K562 (cell line): ENCODE results near the gene USH2A. TPM values are rescaled to one million over a fixed set of nuclear protein-coding genes. Genes with fewer than 3 reads are reported as not detected.

Experiments used
- ATAC-seq: fragments of 200-7000 bp; cut with Tn5 transposase; 3 replicates; pipeline ENCODE4 v1.9.1; 2020; ENCODE audit warnings: moderate library complexity
- BruUV-seq: library from RNA; stranded (reverse); fragments of 400-500 nt; replicated peaks from 2 replicates; lab custom pipeline; 2021; lab: Mats Ljungman, UMichigan
- CTCF ChIA-PET: fragments of 300-600 bp; formaldehyde crosslinking; extraction: SDS; loops from one replicate; lab custom pipeline; 2021; ENCODE audit warnings: low intra/inter-chr PET ratio; lab: Yijun Ruan, JAX
- POLR2A ChIA-PET: fragments of 300-600, 350-650 bp; sonication (Branson Sonifier 250); formaldehyde crosslinking; extraction: SDS; loops from one replicate; lab custom pipeline; 2021; ENCODE audit warnings: antibody characterized with exemption, inconsistent platforms; lab: Yijun Ruan, JAX
- DNase-seq, 4 experiments: peaks; one replicate each; pipeline versions ENCODE4 v3.0.0 to v3.0.0-alpha.2; 2011 to 2018; ENCODE audit warnings: low spot score in 3 of 4, mixed read lengths in 3 of 4; ENCODE audit errors: extremely low read depth in 1 of 4
- FAIRE-seq: peaks from 2 replicates; lab custom pipeline; 2011; peaks lifted over from hg19 to GRCh38; lab: Jason Lieb, UNC
- H2AFZ ChIP-seq: 2 replicates; pipeline ENCODE4 v1.6.0; 2011; ENCODE audit warnings: low read depth, low read length, control low read depth, inconsistent platforms
- H3K27ac ChIP-seq: fragments of 200-600 bp; 3 replicates; pipeline ENCODE4 v1.8.0; 2011; ENCODE audit warnings: low read depth, mild to moderate bottlenecking, control low read depth, inconsistent platforms, low read length, moderate library complexity, mixed read lengths; ENCODE audit errors: extremely low read depth
- H3K27me3 ChIP-seq, 2 experiments: fragments of 300-600 bp in 1 of 2; 2 replicates in 1 of 2; 3 replicates in 1 of 2; pipeline versions ENCODE4 v1.6.0 to v1.8.0; 2011; ENCODE audit warnings: inconsistent platforms in 2 of 2, low read length in 2 of 2, mild to moderate bottlenecking in 1 of 2, mixed read lengths in 1 of 2, moderate library complexity in 1 of 2; ENCODE audit not compliant: control insufficient read depth in 2 of 2, insufficient read depth in 2 of 2
- H3K36me3 ChIP-seq: fragments of 300-600 bp; 3 replicates; pipeline ENCODE4 v1.8.0; 2011; ENCODE audit warnings: mild to moderate bottlenecking, low read length, inconsistent platforms; ENCODE audit not compliant: control insufficient read depth, insufficient read depth
- H3K4me1 ChIP-seq, 2 experiments: fragments of 200-600 bp in 1 of 2; replicated peaks in 1 of 2; 2 replicates in 1 of 2; 3 replicates in 1 of 2; pipeline versions ENCODE4 v1.5.1 to v1.8.0; 2011; ENCODE audit warnings: inconsistent platforms in 2 of 2, low read length in 2 of 2, mild to moderate bottlenecking in 1 of 2, mixed read lengths in 1 of 2, moderate library complexity in 1 of 2; ENCODE audit not compliant: control insufficient read depth in 2 of 2, insufficient read depth in 2 of 2
- H3K4me2 ChIP-seq: 2 replicates; pipeline ENCODE4 v1.6.1; 2011; ENCODE audit warnings: low read length, control low read depth, inconsistent platforms, mixed read lengths; ENCODE audit not compliant: insufficient read depth
- H3K4me3 ChIP-seq: fragments of 200-600 bp; sonication (generic), shearing (Covaris generic); 2 replicates; pipeline ENCODE4 v1.5.1; 2016; ENCODE audit warnings: control low read depth, inconsistent platforms
- H3K79me2 ChIP-seq: fragments of 200-600 bp; 3 replicates; pipeline ENCODE4 v1.8.0; 2011; ENCODE audit warnings: low read length, inconsistent platforms; ENCODE audit not compliant: control insufficient read depth, insufficient read depth
- H3K9ac ChIP-seq, 2 experiments: 2 replicates each; pipeline versions ENCODE4 v1.6.0 to v1.6.1; 2011; ENCODE audit warnings: low read depth in 2 of 2, low read length in 2 of 2, control low read depth in 1 of 2, inconsistent platforms in 1 of 2, mild to moderate bottlenecking in 1 of 2, mixed read lengths in 1 of 2; ENCODE audit not compliant: insufficient read depth in 1 of 2
- H3K9me1 ChIP-seq: one replicate; pipeline ENCODE4 v1.6.0; 2011; ENCODE audit warnings: inconsistent platforms, mild to moderate bottlenecking, low read length, moderate library complexity; ENCODE audit not compliant: control insufficient read depth, insufficient read depth
- H3K9me3 ChIP-seq: replicated peaks from 2 replicates; pipeline ENCODE4 v1.5.1; 2011; ENCODE audit warnings: low read depth, low read length, inconsistent platforms; ENCODE audit not compliant: control insufficient read depth, insufficient read depth
- H4K20me1 ChIP-seq: replicated peaks from 2 replicates; pipeline ENCODE4 v1.6.1; 2011; ENCODE audit warnings: low read length, inconsistent platforms, mixed read lengths; ENCODE audit not compliant: control insufficient read depth, insufficient read depth
- IRF2 ChIP-seq: sonication (generic); formaldehyde crosslinking; IDR thresholded peaks from 2 replicates; pipeline ENCODE4 v1.8.1; 2022; ENCODE audit warnings: mild to moderate bottlenecking, missing genetic modification reagents
- LCOR ChIP-seq: sonication (generic); formaldehyde crosslinking; IDR thresholded peaks from 2 replicates; pipeline ENCODE4 v1.8.0; 2022; ENCODE audit warnings: mild to moderate bottlenecking, missing genetic modification reagents
- NFIX ChIP-seq: fragments of 250-450 bp; sonication (Bioruptor Pico); IDR thresholded peaks from 2 replicates; pipeline ENCODE4 v1.4.0; 2020; ENCODE audit warnings: low read depth, mild to moderate bottlenecking, moderate library complexity
- PHB2 ChIP-seq: fragments of 450-650 bp; IDR thresholded peaks from 2 replicates; pipeline ENCODE4 v1.6.1; 2017; ENCODE audit warnings: low read depth
- ZNF224 ChIP-seq: sonication (generic); formaldehyde crosslinking; IDR thresholded peaks from 2 replicates; pipeline ENCODE4 v1.8.0; 2022; ENCODE audit warnings: mild to moderate bottlenecking, missing genetic modification reagents
- ZNF239 ChIP-seq: fragments of 250-450 bp; sonication (Bioruptor Pico); IDR thresholded peaks from 2 replicates; pipeline ENCODE4 v1.4.0; 2020; ENCODE audit warnings: mild to moderate bottlenecking
- WGBS: fragments of 100-300 bp; shearing (Covaris generic); methylation state at CpG from one replicate; pipeline ENCODE4 v1.1.6; 2016; ENCODE audit warnings: low coverage, mixed read lengths; ENCODE audit not compliant: insufficient coverage; ENCODE audit errors: missing lambda C conversion rate; 5-methylcytosine and 5-hydroxymethylcytosine counted together
- in situ Hi-C: fragments of 300-500 bp; cut with MboI; formaldehyde crosslinking; loops from 4 replicates; pipeline ENCODE4 v1.15.0; 2018; ENCODE audit warnings: inconsistent platforms, mixed read lengths
- intact Hi-C: fragments of 100-400 bp; cut with micrococcal nuclease; formaldehyde crosslinking; loops from 2 replicates; pipeline ENCODE4 v1.14.2; 2022
- polyA plus RNA-seq, 8 experiments: library from polyadenylated mRNA; depleted of rRNA in 4 of 8; stranded (reverse) in 5 of 8; unstranded in 3 of 8; fragments of >200 nt; fragmentation: Nextera tagmentation in 2 of 8; fragmentation: Illumina TruSeq in 1 of 8; extraction: Ambion mirVana in 2 of 8; extraction: Trizol in 1 of 8; gene quantifications; 2 replicates each; pipeline versions ENCODE4 v1.2.1 to v1.2.3, GENCODE V29; 2011 to 2014; ENCODE audit warnings: inconsistent platforms in 1 of 8, missing spikeins in 1 of 8
- total RNA-seq, 7 experiments: library from RNA; depleted of rRNA in 6 of 7; stranded (reverse); fragments of >200 nt in 6 of 7; fragmentation: Illumina TruSeq in 2 of 7; extraction: Trizol in 2 of 7; gene quantifications; 2 replicates each; pipeline versions ENCODE4 v1.2.1 to v1.2.3, GENCODE V29; 2011 to 2021; ENCODE audit warnings: low replicate concordance in 1 of 7
- TF ChIP-seq, protein P1 (sequence below): fragments of 200-600 bp; sonication (generic); IDR thresholded peaks from one replicate; pipeline ENCODE4 v1.6.1; 2012; ENCODE audit warnings: mild to moderate bottlenecking, low read depth, low read length, inconsistent platforms
- TF ChIP-seq, protein P2 (sequence below): fragments of 450-650 bp; IDR thresholded peaks from 2 replicates; pipeline ENCODE4 v1.6.1; 2016; ENCODE audit warnings: missing biosample characterization, missing genetic modification characterization

USH2A gene
- total and polyA plus RNA-seq, 9 of the 15 experiments (the other 6 are each of a cell fraction or from before 2014, with no cell fraction given): under 0.01 TPM; not detected in 7

DNA sequence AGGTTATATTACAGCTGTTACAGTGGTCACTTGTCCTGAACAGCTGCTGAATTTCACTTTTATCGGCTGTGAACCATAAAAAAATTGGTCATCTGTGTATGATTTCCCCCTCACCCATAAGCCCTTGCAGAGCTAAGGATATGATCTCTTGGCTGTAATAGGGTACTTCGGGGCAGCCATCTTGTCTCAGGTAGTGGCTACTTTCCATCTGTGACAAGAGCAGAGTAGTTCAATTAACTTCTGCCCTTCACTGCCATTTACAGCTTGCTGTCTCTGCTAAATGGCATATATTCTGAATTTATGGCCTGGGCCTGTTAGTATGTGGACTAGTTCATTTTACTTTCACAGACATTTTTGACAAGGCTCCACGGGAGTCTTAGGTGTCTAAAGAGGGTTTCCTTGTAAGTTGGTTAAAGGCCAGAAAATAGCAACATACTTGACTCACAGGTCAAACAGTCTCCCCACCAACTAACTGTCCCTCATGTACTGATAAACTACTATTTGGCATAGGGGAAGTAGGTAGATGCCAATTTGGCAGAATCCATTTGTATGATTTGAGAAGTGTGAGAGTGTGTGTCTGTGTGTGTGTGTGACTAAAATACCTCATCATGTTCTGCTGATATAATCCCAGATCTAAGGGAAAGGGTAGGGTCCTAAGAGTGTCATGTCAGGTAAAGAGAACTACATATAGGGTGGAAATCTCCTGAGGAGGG, 704.5 kb downstream of the USH2A start:
- FAIRE-seq: no peak
- no peaks in the 10 kb centered on the region for H4K20me1 ChIP-seq
- H3K4me2 ChIP-seq: no peak overlapping the region
- no peak for ATAC-seq
- DNase-seq: no peak
- TF ChIP-seq IRF2 (CRISPR knock-in tag): no peak
- no peak for TF ChIP-seq ZNF224 (CRISPR knock-in tag)
- no peak for TF ChIP-seq PHB2
- no peak for TF ChIP-seq ZNF239 (CRISPR knock-in tag)
- no peak for TF ChIP-seq LCOR (CRISPR knock-in tag)
- no peak for TF ChIP-seq NFIX (CRISPR knock-in tag)
- TF ChIP-seq, protein P1, sequence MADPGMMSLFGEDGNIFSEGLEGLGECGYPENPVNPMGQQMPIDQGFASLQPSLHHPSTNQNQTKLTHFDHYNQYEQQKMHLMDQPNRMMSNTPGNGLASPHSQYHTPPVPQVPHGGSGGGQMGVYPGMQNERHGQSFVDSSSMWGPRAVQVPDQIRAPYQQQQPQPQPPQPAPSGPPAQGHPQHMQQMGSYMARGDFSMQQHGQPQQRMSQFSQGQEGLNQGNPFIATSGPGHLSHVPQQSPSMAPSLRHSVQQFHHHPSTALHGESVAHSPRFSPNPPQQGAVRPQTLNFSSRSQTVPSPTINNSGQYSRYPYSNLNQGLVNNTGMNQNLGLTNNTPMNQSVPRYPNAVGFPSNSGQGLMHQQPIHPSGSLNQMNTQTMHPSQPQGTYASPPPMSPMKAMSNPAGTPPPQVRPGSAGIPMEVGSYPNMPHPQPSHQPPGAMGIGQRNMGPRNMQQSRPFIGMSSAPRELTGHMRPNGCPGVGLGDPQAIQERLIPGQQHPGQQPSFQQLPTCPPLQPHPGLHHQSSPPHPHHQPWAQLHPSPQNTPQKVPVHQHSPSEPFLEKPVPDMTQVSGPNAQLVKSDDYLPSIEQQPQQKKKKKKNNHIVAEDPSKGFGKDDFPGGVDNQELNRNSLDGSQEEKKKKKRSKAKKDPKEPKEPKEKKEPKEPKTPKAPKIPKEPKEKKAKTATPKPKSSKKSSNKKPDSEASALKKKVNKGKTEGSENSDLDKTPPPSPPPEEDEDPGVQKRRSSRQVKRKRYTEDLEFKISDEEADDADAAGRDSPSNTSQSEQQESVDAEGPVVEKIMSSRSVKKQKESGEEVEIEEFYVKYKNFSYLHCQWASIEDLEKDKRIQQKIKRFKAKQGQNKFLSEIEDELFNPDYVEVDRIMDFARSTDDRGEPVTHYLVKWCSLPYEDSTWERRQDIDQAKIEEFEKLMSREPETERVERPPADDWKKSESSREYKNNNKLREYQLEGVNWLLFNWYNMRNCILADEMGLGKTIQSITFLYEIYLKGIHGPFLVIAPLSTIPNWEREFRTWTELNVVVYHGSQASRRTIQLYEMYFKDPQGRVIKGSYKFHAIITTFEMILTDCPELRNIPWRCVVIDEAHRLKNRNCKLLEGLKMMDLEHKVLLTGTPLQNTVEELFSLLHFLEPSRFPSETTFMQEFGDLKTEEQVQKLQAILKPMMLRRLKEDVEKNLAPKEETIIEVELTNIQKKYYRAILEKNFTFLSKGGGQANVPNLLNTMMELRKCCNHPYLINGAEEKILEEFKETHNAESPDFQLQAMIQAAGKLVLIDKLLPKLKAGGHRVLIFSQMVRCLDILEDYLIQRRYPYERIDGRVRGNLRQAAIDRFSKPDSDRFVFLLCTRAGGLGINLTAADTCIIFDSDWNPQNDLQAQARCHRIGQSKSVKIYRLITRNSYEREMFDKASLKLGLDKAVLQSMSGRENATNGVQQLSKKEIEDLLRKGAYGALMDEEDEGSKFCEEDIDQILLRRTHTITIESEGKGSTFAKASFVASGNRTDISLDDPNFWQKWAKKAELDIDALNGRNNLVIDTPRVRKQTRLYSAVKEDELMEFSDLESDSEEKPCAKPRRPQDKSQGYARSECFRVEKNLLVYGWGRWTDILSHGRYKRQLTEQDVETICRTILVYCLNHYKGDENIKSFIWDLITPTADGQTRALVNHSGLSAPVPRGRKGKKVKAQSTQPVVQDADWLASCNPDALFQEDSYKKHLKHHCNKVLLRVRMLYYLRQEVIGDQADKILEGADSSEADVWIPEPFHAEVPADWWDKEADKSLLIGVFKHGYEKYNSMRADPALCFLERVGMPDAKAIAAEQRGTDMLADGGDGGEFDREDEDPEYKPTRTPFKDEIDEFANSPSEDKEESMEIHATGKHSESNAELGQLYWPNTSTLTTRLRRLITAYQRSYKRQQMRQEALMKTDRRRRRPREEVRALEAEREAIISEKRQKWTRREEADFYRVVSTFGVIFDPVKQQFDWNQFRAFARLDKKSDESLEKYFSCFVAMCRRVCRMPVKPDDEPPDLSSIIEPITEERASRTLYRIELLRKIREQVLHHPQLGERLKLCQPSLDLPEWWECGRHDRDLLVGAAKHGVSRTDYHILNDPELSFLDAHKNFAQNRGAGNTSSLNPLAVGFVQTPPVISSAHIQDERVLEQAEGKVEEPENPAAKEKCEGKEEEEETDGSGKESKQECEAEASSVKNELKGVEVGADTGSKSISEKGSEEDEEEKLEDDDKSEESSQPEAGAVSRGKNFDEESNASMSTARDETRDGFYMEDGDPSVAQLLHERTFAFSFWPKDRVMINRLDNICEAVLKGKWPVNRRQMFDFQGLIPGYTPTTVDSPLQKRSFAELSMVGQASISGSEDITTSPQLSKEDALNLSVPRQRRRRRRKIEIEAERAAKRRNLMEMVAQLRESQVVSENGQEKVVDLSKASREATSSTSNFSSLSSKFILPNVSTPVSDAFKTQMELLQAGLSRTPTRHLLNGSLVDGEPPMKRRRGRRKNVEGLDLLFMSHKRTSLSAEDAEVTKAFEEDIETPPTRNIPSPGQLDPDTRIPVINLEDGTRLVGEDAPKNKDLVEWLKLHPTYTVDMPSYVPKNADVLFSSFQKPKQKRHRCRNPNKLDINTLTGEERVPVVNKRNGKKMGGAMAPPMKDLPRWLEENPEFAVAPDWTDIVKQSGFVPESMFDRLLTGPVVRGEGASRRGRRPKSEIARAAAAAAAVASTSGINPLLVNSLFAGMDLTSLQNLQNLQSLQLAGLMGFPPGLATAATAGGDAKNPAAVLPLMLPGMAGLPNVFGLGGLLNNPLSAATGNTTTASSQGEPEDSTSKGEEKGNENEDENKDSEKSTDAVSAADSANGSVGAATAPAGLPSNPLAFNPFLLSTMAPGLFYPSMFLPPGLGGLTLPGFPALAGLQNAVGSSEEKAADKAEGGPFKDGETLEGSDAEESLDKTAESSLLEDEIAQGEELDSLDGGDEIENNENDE: no peak
- TF ChIP-seq, protein P2, sequence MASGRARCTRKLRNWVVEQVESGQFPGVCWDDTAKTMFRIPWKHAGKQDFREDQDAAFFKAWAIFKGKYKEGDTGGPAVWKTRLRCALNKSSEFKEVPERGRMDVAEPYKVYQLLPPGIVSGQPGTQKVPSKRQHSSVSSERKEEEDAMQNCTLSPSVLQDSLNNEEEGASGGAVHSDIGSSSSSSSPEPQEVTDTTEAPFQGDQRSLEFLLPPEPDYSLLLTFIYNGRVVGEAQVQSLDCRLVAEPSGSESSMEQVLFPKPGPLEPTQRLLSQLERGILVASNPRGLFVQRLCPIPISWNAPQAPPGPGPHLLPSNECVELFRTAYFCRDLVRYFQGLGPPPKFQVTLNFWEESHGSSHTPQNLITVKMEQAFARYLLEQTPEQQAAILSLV (tag): no peak
- H3K9ac ChIP-seq: no peak overlapping the region
- CTCF ChIA-PET: no interaction called here
- H3K4me3 ChIP-seq: no peak overlapping the region
- H3K9me1 ChIP-seq: no peaks in the 10 kb centered on the region
- H3K4me1 ChIP-seq: no peaks in the 10 kb centered on the region
- H3K79me2 ChIP-seq: no peaks in the 10 kb centered on the region
- intact Hi-C loops: no loop called here
- no peaks in the 10 kb centered on the region for H3K9me3 ChIP-seq
- no peaks in the 10 kb centered on the region for H3K27me3 ChIP-seq
- no peaks in the 10 kb centered on the region for H3K36me3 ChIP-seq
- no peak overlapping the region for H3K27ac ChIP-seq
- in situ Hi-C loops: no loop called here
- POLR2A ChIA-PET: interaction anchor here (0.6 kb wide), 1 partner anchor 848 kb away, joined by 3 read pairs; no protein-coding TSS in a partner anchor
- no peak overlapping the region for H2AFZ ChIP-seq
- BruUV-seq: no TSS peak
- 0% methylated on average over 3 of the region's 3 CpGs for WGBS
